HepG2 (cell line): ENCODE data around the gene SAMD10. TPM values are rescaled to one million over a fixed set of nuclear protein-coding genes. Genes with fewer than 3 reads are reported as not detected.

Experiments
- AHR ChIP-seq: IDR thresholded peaks from 2 replicates; pipeline ENCODE4 v1.6.1; 2018; ENCODE audit warnings: missing genetic modification reagents, missing compliant biosample characterization
- EP300 ChIP-seq, 3 experiments: sonication (generic) in 1 of 3; formaldehyde crosslinking in 1 of 3; IDR thresholded peaks; 2 replicates each; pipeline versions ENCODE4 v1.5.1 to v1.6.1; 2011 to 2020; ENCODE audit warnings: low read depth in 2 of 3, low read length in 2 of 3, borderline replicate concordance in 1 of 3, improper control_type of control experiment in 1 of 3, mild to moderate bottlenecking in 1 of 3, missing genetic modification reagents in 1 of 3, moderate library complexity in 1 of 3
- FIP1L1 ChIP-seq: fragments of 200-400 bp; formaldehyde crosslinking; IDR thresholded peaks from 2 replicates; pipeline ENCODE4 v1.6.1; 2018; ENCODE audit warnings: low read depth, mild to moderate bottlenecking, low read length, moderate library complexity, borderline replicate concordance; ENCODE audit not compliant: insufficient read depth
- GABPA ChIP-seq, 2 experiments: IDR thresholded peaks; 2 replicates each; pipeline ENCODE4 v1.6.1; 2011 to 2016; ENCODE audit warnings: low read depth in 2 of 2, low read length in 1 of 2, missing biosample characterization in 1 of 2, missing genetic modification characterization in 1 of 2
- GPN1 ChIP-seq: sonication (generic); formaldehyde crosslinking; IDR thresholded peaks from 2 replicates; pipeline ENCODE4 v1.5.1; 2020; ENCODE audit warnings: missing genetic modification reagents, borderline replicate concordance
- IRF9 ChIP-seq: sonication (generic); formaldehyde crosslinking; IDR thresholded peaks from 2 replicates; pipeline ENCODE4 v1.8.0; 2022; ENCODE audit warnings: missing genetic modification reagents, mild to moderate bottlenecking, borderline replicate concordance
- IRX3 ChIP-seq: sonication (generic); formaldehyde crosslinking; IDR thresholded peaks from 2 replicates; pipeline ENCODE4 v1.8.1; 2023; ENCODE audit warnings: mild to moderate bottlenecking, low read depth, missing genetic modification reagents, borderline replicate concordance
- MEIS2 ChIP-seq: sonication (generic); formaldehyde crosslinking; IDR thresholded peaks from 2 replicates; pipeline ENCODE4 v1.9.0; 2021; ENCODE audit warnings: mild to moderate bottlenecking, missing genetic modification reagents
- NFKBIZ ChIP-seq: IDR thresholded peaks from 2 replicates; pipeline ENCODE4 v1.6.1; 2018; ENCODE audit warnings: missing genetic modification reagents, missing compliant biosample characterization
- PAX8 ChIP-seq: sonication (generic); formaldehyde crosslinking; IDR thresholded peaks from 2 replicates; pipeline ENCODE4 v1.8.0; 2022; ENCODE audit warnings: mild to moderate bottlenecking, missing genetic modification reagents, borderline replicate concordance
- PHF20 ChIP-seq: sonication (generic); formaldehyde crosslinking; IDR thresholded peaks from 2 replicates; pipeline ENCODE4 v1.5.0; 2020; ENCODE audit warnings: mild to moderate bottlenecking, missing genetic modification reagents
- PITX1 ChIP-seq: sonication (generic); formaldehyde crosslinking; IDR thresholded peaks from 2 replicates; pipeline ENCODE4 v1.5.1; 2020; ENCODE audit warnings: mild to moderate bottlenecking, missing genetic modification reagents
- POGZ ChIP-seq: sonication (generic); formaldehyde crosslinking; IDR thresholded peaks from 2 replicates; pipeline ENCODE4 v1.4.0; 2020; ENCODE audit warnings: mild to moderate bottlenecking, missing genetic modification reagents
- SNAPC2 ChIP-seq: sonication (generic); formaldehyde crosslinking; IDR thresholded peaks from 2 replicates; pipeline ENCODE4 v1.8.1; 2022; ENCODE audit warnings: mild to moderate bottlenecking, missing genetic modification reagents
- SSRP1 ChIP-seq: IDR thresholded peaks from 2 replicates; pipeline ENCODE4 v1.6.1; 2016; ENCODE audit warnings: control low read depth
- TMF1 ChIP-seq: sonication (generic); formaldehyde crosslinking; IDR thresholded peaks from 2 replicates; pipeline ENCODE4 v1.8.1; 2022; ENCODE audit warnings: low read depth, missing genetic modification reagents
- ZBTB20 ChIP-seq: sonication (generic); formaldehyde crosslinking; IDR thresholded peaks from 2 replicates; pipeline ENCODE4 v1.8.1; 2023; ENCODE audit warnings: missing genetic modification reagents, low read depth, mild to moderate bottlenecking, borderline replicate concordance
- ZMYM2 ChIP-seq: sonication (generic); formaldehyde crosslinking; IDR thresholded peaks from 2 replicates; pipeline ENCODE4 v1.8.0; 2022; ENCODE audit warnings: mild to moderate bottlenecking, missing genetic modification reagents
- ZNF234 ChIP-seq: sonication (generic); formaldehyde crosslinking; conservative IDR thresholded peaks from 2 replicates; pipeline ENCODE4 v1.5.1; 2020; ENCODE audit warnings: mild to moderate bottlenecking, missing genetic modification reagents
- ZNF253 ChIP-seq: sonication (generic); formaldehyde crosslinking; IDR thresholded peaks from 2 replicates; pipeline ENCODE4 v1.8.0; 2022; ENCODE audit warnings: mild to moderate bottlenecking, missing genetic modification reagents, borderline replicate concordance
- ZSCAN22 ChIP-seq: sonication (generic); formaldehyde crosslinking; IDR thresholded peaks from 2 replicates; pipeline ENCODE4 v1.4.0; 2020; ENCODE audit warnings: mild to moderate bottlenecking, missing genetic modification reagents
- ZXDC ChIP-seq: sonication (generic); formaldehyde crosslinking; IDR thresholded peaks from 2 replicates; pipeline ENCODE4 v1.5.0; 2020; ENCODE audit warnings: mild to moderate bottlenecking, missing genetic modification reagents
- polyA plus RNA-seq, 8 experiments: library from polyadenylated mRNA; depleted of rRNA in 3 of 8; stranded (reverse) in 7 of 8; unstranded in 1 of 8; fragments of >200 nt; fragmentation: Illumina TruSeq in 4 of 8; extraction: Trizol in 4 of 8; gene quantifications; 2 replicates each; pipeline versions ENCODE4 v1.2.1 to v1.2.3, GENCODE V29; 2011 to 2016; ENCODE audit warnings: low read depth in 4 of 8, missing spikeins in 1 of 8, mixed read lengths in 1 of 8; ENCODE audit not compliant: insufficient read depth in 1 of 8
- total RNA-seq, 5 experiments: library from RNA; depleted of rRNA; stranded (reverse); fragments of >200 nt; fragmentation: Illumina TruSeq; extraction: Trizol; gene quantifications; 2 replicates each; pipeline ENCODE4 v1.2.3, GENCODE V29; 2016; ENCODE audit warnings: low read depth in 1 of 5
- TF ChIP-seq, protein P1 (sequence below): sonication (generic); formaldehyde crosslinking; IDR thresholded peaks from 2 replicates; pipeline ENCODE4 v1.8.1; 2023; ENCODE audit warnings: missing genetic modification reagents, inconsistent platforms, borderline replicate concordance

Gene SAMD10
- total and polyA plus RNA-seq, 2 of the 13 experiments (the other 11 are each of a cell fraction or from before 2014, with no cell fraction given), result 6.1 to 11.0 TPM

GRCh38 chr20:63980806-63981728 is 1.6 kb upstream of the SAMD10 start, which contains the start of gene PRPF6 (continued):
- TF ChIP-seq AHR (peak; percentile 92), GABPA (IDR thresholded peaks at IDR 0.05; ENCODE audit: low read depth, low read length) (no peak), GABPA (CRISPR knock-in tag; IDR thresholded peaks at IDR 0.05; ENCODE audit: low read depth) (peak; percentile 99), PITX1 (CRISPR knock-in tag) (peak; percentile 92), ZNF234 (CRISPR knock-in tag) (0 out of 2 replicates have a peak, but pooled peaks have one; percentile 32), ZMYM2 (no peak), IRF9 (CRISPR knock-in tag) (peak; percentile 86), POGZ (CRISPR knock-in tag) (peak; percentile 96), IRX3 (no peak), ZSCAN22 (CRISPR knock-in tag) (peak; percentile 78), ZXDC (CRISPR knock-in tag) (peak; percentile 97; the same call in 1 of the 2 replicates), ZBTB20 (peak; percentile 90), NFKBIZ (CRISPR knock-in tag) (peak; percentile 78; the same call in 1 of the 2 replicates), EP300 (IDR thresholded peaks at IDR 0.05; ENCODE audit: low read depth in 2 of 2, low read length in 2 of 2) (peak in 1 of 2 experiments; percentile 40; a peak in 1 of 4 replicates), EP300 (CRISPR knock-in tag; IDR thresholded peaks at IDR 0.05; ENCODE audit: borderline replicate concordance) (peak; percentile 56), ZNF253 (CRISPR knock-in tag) (no peak), FIP1L1 (no peak), SNAPC2 (CRISPR knock-in tag) (peak; percentile 82; the same call in 1 of the 2 replicates), PAX8 (CRISPR knock-in tag) (no peak; the same call in 1 of the 2 replicates), SSRP1 (CRISPR knock-in tag) (peak; percentile 53; the same call in 1 of the 2 replicates), MEIS2 (CRISPR knock-in tag) (peak; percentile 91; the same call in 1 of the 2 replicates), PHF20 (CRISPR knock-in tag) (peak; percentile 100), GPN1 (CRISPR knock-in tag) (peak; percentile 81; the same call in 1 of the 2 replicates), TMF1 (CRISPR knock-in tag) (no peak)
- TF ChIP-seq, protein P1, sequence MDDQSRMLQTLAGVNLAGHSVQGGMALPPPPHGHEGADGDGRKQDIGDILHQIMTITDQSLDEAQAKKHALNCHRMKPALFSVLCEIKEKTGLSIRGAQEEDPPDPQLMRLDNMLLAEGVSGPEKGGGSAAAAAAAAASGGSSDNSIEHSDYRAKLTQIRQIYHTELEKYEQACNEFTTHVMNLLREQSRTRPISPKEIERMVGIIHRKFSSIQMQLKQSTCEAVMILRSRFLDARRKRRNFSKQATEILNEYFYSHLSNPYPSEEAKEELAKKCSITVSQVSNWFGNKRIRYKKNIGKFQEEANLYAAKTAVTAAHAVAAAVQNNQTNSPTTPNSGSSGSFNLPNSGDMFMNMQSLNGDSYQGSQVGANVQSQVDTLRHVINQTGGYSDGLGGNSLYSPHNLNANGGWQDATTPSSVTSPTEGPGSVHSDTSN (CRISPR knock-in tag), result no peak
